RWPE1 (cell line): ENCODE data around the gene TOB1.

ENCODE experiments used
- CTCF ChIA-PET: fragments of 350-600 bp; sonication (Branson Sonifier 250); formaldehyde crosslinking; extraction: SDS; loops from one replicate; lab custom pipeline; 2021; lab: Yijun Ruan, JAX
- POLR2A ChIA-PET: fragments of 400-600 bp; formaldehyde crosslinking; extraction: SDS; loops from one replicate; lab custom pipeline; 2020; ENCODE audit warnings: antibody characterized with exemption; ENCODE audit not compliant: low non-redundant PET; lab: Yijun Ruan, JAX
- DNase-seq: peaks from one replicate; pipeline ENCODE4 v3.0.0; 2012; ENCODE audit warnings: low spot score
- H3K27ac ChIP-seq: fragments of 450-650 bp; 2 replicates; pipeline ENCODE4 v1.5.1; 2017
- TF ChIP-seq, protein P1 (sequence below): fragments of 450-650 bp; conservative IDR thresholded peaks from 2 replicates; pipeline ENCODE4 v1.5.1; 2017; ENCODE audit warnings: low read depth, mild to moderate bottlenecking

TOB1 gene

DNA sequence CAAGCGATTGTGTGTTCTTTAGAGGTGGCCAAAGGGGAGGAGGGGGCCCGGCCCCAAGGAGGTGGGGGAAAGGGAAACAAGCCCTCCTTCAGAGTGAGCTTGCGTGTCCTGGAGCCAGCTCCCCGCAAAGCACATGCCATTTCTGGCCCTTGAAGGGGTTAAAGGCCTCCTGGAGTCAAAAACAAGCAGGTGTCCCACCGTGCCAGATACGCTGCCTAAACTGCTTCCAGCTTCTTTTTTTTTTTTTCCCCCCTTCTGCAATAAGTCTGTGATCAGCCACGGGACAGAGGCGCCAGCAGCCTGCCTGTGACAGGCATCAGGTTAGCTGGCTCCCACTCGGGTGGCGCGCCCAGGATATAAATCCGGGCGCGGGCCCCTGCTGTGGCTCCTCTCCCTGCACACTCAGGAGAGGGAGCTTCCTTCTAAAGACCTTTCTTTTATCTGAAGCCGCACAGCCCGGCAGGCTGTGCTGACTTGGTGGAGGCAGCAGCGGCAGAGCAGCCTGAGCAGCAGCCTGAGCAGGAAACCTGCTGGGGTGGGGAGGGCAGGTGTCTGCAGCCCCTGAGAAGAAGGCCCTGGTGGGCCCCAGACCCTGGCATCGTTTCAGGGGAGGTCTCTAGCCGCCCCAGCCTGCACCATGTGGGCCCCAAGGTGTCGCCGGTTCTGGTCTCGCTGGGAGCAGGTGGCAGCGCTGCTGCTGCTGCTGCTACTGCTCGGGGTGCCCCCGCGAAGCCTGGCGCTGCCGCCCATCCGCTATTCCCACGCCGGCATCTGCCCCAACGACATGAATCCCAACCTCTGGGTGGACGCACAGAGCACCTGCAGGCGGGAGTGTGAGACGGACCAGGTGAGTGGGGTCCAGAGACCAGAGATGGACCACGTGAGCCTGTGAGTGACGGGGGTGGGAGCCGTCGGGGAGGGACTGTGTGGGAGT is 30.6 kb downstream of the TOB1 start, which contains the start of gene WFIKKN2:
Gene WFIKKN2 (plus strand): TSS at position 286 of the 934 bp plus-strand sequence. CDS start 352 bp downstream, at position 638.
- no peak for DNase-seq
- ChIA-PET CTCF (interaction anchor here (0.7 to 1.8 kb wide), 2 partner anchors 32 to 52 kb away, joined by 3 to 11 read pairs; no protein-coding TSS in a partner anchor), POLR2A (no interaction called here)
- TF ChIP-seq, protein P1, sequence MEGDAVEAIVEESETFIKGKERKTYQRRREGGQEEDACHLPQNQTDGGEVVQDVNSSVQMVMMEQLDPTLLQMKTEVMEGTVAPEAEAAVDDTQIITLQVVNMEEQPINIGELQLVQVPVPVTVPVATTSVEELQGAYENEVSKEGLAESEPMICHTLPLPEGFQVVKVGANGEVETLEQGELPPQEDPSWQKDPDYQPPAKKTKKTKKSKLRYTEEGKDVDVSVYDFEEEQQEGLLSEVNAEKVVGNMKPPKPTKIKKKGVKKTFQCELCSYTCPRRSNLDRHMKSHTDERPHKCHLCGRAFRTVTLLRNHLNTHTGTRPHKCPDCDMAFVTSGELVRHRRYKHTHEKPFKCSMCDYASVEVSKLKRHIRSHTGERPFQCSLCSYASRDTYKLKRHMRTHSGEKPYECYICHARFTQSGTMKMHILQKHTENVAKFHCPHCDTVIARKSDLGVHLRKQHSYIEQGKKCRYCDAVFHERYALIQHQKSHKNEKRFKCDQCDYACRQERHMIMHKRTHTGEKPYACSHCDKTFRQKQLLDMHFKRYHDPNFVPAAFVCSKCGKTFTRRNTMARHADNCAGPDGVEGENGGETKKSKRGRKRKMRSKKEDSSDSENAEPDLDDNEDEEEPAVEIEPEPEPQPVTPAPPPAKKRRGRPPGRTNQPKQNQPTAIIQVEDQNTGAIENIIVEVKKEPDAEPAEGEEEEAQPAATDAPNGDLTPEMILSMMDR: no peak
- H3K27ac ChIP-seq: no peak within 1 kb of the TSS

DNA sequence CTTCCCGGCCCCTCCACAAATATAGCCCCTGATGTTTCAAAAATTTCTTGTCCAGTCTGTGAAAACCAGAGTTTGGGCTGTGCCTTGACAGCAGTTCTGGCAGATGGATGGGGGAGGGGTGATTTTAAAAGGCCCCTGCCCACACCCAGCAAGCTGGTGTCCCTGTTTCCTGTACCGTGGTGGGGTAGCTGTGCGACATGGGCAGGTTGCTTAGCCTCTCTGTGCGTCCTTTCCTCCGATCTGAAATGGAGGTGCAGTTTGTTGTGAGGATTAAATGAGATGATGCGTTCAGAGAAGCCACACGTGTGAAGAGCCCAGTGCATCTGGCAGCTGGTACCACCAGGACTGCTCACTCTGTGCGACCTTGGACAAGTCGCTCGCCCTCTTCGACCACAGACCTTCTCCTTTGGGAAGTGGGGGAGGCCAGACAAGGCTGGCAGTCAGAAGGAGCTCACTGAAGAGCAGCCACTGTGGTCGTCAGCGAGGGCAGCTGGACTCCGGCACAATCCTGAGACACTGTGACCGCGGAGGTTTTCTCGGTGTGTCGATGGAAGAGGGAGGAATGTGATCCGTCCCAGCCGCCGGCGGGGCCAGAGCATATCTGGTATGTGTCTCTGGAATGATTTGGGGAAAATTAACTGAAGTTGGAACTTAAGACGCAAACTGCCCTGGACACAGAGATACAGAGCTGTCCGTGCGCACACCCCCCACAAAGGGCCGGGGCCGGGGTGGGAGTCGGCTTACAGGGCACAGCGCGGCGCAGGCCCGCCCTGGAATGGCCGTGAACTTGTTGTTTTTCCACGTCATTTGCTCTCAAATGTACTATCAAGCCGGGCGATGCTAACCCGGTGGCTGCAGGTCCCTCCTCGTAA is 31.5 kb downstream of the TOB1 start:
- no peak for DNase-seq
- ChIA-PET CTCF (interaction anchor here (0.7 to 1.8 kb wide), 2 partner anchors 31 to 51 kb away, joined by 3 to 11 read pairs; no protein-coding TSS in a partner anchor), POLR2A (no interaction called here)
- no peak overlapping the region for H3K27ac ChIP-seq
- TF ChIP-seq, protein P1: no peak

DNA sequence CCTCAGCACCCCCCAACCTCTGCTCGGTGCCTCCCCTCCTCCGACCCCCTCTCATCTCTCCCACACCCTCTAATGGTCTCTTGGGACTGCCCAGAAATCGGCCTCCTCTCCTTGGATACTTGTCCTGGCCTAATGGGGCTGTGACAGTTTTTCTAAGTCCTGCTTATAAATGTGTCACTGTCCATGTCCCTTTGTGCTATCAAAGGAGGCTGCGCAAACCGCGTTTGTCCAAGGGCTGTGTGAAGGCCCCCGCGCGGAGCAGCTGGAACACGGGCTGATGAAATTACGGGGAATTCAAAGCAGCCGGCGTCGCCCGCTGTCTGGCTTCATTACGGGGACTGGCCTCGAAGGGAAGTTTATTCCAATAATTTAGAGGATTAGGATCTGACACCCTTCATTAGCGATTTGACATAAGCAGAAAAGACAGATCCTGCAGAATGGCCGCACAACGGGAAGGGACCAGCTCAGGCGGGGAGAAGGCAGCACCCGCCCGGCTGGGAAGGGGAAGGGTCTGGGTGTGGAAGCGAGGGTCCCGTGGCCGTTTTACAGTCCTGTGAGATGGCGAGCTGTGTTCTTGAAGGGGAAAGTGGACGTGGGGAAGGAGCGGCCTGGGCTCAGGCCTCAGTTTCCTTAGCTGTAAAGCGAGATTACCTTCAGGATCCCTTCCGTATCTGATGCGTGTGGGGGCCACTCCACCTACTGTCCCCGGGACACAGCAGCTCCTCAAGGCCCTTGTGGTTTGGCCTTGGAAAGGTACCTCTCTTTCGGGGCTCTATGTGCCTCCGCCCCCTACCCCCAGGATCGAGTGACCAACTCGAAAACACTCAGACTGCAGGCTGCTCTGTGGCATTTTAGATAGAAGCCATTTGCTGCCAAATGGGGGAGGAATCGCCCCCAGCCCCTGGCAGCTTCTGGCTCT is 32.4 kb downstream of the TOB1 start:
- ChIA-PET POLR2A (no interaction called here), CTCF (interaction anchor here (0.9 to 1.8 kb wide), 2 partner anchors 50 to 51 kb away, joined by 3 to 11 read pairs; no protein-coding TSS in a partner anchor)
- TF ChIP-seq, protein P1: no peak
- no peak for DNase-seq
- H3K27ac ChIP-seq: no peak overlapping the region

DNA sequence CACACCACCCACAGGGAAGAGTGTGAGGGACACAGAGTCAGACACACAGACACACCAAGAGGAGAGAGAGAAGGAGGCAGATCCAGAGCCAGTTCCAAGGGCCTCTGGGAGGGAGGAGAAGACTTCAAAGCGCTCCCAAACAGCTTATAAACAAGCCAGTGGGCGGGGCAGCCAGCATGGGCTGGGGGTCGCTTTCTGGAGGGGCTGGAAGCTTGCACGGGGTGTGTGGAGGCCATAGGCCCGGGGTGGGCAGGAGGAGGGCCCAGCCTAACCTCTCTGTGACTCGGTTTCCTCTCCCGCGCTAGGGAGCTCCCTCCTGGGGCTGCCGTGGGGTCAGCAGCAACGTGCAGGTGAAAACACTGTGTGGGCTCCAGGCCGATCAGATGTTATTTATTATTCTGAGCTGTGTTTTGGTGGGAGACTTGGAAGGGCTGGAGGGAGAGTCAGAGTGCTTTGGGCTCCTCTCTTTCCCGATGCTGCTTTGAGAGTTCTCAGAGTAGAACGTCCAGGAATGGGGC is 33.2 kb downstream of the TOB1 start:
- H3K27ac ChIP-seq: no peak overlapping the region
- no peak for DNase-seq
- TF ChIP-seq, protein P1: no peak
- POLR2A ChIA-PET: interaction anchor here (0.6 kb wide), 1 partner anchor 294 kb away, joined by 3 read pairs; no protein-coding TSS in a partner anchor
- CTCF ChIA-PET: interaction anchor here (0.9 kb wide), 1 partner anchor 50 kb away, joined by 3 read pairs; no protein-coding TSS in a partner anchor

DNA sequence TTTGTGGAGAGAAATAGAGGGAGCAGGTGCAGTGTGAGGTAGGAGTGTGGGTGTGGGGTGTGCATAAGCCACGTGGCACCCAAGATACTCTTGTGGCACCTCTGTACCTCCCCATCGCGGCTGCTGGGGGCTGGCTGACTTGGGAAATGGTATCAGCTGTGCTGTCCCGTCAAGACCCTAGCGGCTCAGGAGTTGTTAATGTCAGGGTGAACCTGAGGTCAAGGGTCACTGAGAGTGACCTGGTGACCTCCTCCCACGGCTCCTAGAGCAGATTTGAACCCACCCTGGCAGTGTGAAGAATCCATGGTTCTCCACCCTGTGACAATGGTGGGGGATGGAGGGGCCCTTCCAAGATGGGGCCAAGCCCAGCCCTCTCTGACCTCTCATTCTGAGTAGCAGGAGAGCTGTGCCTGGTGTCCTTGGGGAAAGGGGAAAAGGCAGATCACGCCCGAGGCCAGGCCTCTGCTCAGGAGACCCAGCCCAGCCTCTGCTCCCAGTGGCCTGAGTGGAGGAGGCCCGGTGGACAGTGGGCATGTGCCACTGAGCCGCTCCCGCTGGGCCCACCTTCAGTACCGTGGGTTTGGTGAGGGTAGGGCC is 33.8 kb downstream of the TOB1 start:
- POLR2A ChIA-PET: interaction anchor here (0.6 kb wide), 1 partner anchor 294 kb away, joined by 3 read pairs; no protein-coding TSS in a partner anchor
- CTCF ChIA-PET: no interaction called here
- TF ChIP-seq, protein P1: no peak
- DNase-seq: no peak
- no peak overlapping the region for H3K27ac ChIP-seq
